Measurements from ENCODE around the gene GYS1.
"Not testable (repeated sequence)": the region's sequence is repeated elsewhere in the genome, so short reads cannot be mapped to it uniquely, and the experiment has no call there.

GYS1 gene

DNA sequence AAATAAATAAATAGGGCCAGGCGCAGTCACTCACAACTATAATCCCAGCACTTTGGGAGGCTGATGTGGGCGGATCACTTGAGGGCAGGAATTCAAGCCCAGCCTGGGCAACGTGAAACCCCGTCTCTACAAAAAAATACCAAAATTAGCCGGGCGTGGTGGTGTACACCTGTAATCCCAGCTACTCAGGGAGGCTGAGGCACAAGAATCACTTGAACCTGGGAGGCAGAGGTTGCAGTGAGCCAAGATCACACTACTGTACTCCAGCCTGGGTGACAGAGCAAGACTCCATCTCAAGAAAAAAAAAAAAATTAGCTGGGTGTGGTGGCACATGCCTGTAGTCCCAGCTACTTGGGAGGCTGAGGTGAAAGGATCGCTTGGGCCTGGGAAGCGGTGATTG, 67.2 kb downstream of the GYS1 start:
- H3K9me3 ChIP-seq (ENCODE audit: control insufficient read depth in 1 of 2, low read length in 2 of 2); H3K4me3 ChIP-seq (ENCODE audit: low read depth in 1 of 2, low read length in 2 of 2); H3K9ac ChIP-seq (ENCODE audit: low read depth in 1 of 2, low read length in 2 of 2); H3K27me3 ChIP-seq (ENCODE audit: control insufficient read depth in 1 of 2, insufficient read depth in 2 of 2, low read length in 2 of 2); H3K4me1 ChIP-seq (ENCODE audit: control insufficient read depth in 1 of 2, insufficient read depth in 2 of 2, low read length in 2 of 2); H3K27ac ChIP-seq (ENCODE audit: low read depth, low read length): not testable (repeated sequence)
- H3K36me3 ChIP-seq (ENCODE audit: control insufficient read depth in 1 of 2, insufficient read depth in 2 of 2, low read length in 2 of 2): peaks cover 11 to 22% of the 10 kb centered on the region in 2 donors

DNA sequence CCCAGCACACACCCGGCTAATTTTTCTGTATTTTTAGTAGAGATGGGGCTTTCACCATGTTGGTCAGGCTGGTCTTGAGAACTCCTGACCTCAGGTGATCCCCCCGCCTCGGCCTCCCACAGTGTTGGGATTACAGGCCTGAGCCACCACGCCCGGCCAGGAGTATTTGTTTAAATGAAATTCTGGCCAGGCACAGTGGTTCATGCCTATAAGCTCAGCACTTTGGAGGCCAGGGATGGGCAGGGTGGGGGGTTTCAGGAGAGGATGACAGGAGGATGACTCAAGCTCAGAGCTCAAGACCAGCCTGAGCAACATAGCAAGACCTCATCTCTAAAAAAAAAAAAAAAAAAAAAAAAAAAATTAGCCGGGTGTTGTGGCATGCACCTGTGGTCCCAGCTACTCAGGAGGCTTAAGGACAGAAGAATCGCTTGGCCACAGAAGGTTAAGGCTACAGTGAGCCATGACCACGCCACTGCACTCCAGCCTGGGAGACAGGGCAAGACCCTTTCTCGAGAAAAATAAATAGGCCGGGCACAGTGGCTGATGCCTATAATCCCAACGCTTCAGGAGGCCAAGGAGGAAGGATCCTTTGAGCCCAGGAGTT, 67.8 kb downstream of the GYS1 start:
- Histone ChIP-seq H3K4me1 (ENCODE audit: control insufficient read depth in 1 of 2, insufficient read depth in 2 of 2, low read length in 2 of 2) (peaks cover 0 to 7% of the 10 kb centered on the region in 2 donors), H3K27me3 (ENCODE audit: control insufficient read depth in 1 of 2, insufficient read depth in 2 of 2, low read length in 2 of 2) (no peaks in the 10 kb centered on the region), H3K9ac (ENCODE audit: low read depth in 1 of 2, low read length in 2 of 2) (no peak overlapping the region), H3K36me3 (ENCODE audit: control insufficient read depth in 1 of 2, insufficient read depth in 2 of 2, low read length in 2 of 2) (peaks cover 11 to 26% of the 10 kb centered on the region in 2 donors), H3K9me3 (ENCODE audit: control insufficient read depth in 1 of 2, low read length in 2 of 2) (no peaks in the 10 kb centered on the region), H3K4me3 (ENCODE audit: low read depth in 1 of 2, low read length in 2 of 2) (no peak overlapping the region), H3K27ac (ENCODE audit: low read depth, low read length) (no peak overlapping the region)

DNA sequence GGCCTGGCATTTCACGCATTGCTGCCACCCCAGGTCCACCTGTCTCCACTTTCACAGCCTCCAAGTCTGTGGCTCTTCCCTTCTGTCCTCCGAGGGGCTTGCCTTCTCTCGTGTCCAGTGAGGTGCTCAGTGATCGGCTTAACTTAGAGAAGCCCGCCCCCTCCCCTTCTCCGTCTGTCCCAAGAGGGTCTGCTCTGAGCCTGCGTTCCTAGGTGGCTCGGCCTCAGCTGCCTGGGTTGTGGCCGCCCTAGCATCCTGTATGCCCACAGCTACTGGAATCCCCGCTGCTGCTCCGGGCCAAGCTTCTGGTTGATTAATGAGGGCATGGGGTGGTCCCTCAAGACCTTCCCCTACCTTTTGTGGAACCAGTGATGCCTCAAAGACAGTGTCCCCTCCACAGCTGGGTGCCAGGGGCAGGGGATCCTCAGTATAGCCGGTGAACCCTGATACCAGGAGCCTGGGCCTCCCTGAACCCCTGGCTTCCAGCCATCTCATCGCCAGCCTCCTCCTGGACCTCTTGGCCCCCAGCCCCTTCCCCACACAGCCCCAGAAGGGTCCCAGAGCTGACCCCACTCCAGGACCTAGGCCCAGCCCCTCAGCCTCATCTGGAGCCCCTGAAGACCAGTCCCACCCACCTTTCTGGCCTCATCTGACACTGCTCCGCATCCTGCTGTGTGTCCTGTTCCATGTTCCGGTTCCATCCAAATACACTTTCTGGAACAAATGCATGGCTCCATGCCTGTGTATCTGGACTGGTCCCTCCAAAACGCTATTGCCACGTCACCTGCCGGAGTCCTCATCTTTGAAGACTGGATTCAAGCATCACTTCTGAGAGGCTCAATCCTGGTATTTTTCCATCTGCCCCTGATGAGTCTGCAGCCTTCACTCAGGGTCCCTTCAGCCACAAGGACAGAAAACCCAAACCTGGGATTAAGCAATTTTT, 70.3 kb downstream of the GYS1 start:
- Histone ChIP-seq H3K4me3 (ENCODE audit: low read depth in 1 of 2, low read length in 2 of 2) (no peak overlapping the region), H3K27ac (ENCODE audit: low read depth, low read length) (no peak overlapping the region), H3K9me3 (ENCODE audit: control insufficient read depth in 1 of 2, low read length in 2 of 2) (no peaks in the 10 kb centered on the region), H3K4me1 (ENCODE audit: control insufficient read depth in 1 of 2, insufficient read depth in 2 of 2, low read length in 2 of 2) (peaks cover 0 to 3% of the 10 kb centered on the region in 2 donors), H3K27me3 (ENCODE audit: control insufficient read depth in 1 of 2, insufficient read depth in 2 of 2, low read length in 2 of 2) (no peaks in the 10 kb centered on the region), H3K36me3 (ENCODE audit: control insufficient read depth in 1 of 2, insufficient read depth in 2 of 2, low read length in 2 of 2) (peaks cover 25 to 49% of the 10 kb centered on the region in 2 donors), H3K9ac (ENCODE audit: low read depth in 1 of 2, low read length in 2 of 2) (no peak overlapping the region)

DNA sequence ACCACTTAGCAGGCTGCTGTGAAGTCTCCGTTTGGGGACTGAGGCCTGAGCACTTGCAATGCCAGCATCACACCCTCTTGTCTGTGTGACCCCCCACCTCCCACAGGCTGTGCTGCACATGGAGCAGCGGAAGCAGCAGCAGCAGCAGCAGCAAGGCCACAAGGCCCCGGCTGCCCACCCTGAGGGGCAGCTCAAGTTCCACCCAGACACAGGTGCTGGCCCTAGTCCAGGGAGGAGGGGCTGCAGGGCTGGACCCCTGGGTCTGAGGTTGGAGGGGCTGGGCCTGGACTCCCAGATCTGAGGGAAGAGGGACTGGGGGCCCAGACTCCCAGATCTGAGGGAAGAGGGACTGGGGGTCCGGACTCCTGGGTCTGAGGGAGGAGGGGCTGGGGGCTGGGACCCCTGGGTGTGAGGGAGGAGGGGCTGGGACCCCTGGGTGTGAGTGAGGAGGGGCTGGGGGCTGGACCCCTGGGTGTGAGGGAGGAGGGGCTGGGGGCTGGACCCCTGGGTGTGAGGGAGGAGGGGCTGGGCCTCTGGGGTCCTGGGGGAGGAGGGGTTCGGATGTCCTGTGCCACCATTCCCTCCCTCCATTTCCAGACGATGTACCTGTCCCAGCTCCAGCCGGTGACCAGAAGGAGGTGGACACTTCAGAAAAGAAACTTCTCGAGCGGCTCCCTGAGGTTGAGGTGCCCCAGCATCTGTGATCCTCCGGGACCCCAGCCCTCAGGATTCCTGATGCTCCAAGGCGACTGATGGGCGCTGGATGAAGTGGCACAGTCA, 71.2 kb downstream of the GYS1 start:
- Histone ChIP-seq H3K27me3 (ENCODE audit: control insufficient read depth in 1 of 2, insufficient read depth in 2 of 2, low read length in 2 of 2) (no peaks in the 10 kb centered on the region), H3K36me3 (ENCODE audit: control insufficient read depth in 1 of 2, insufficient read depth in 2 of 2, low read length in 2 of 2) (peaks cover 26 to 50% of the 10 kb centered on the region in 2 donors), H3K9me3 (ENCODE audit: control insufficient read depth in 1 of 2, low read length in 2 of 2) (no peaks in the 10 kb centered on the region), H3K4me3 (ENCODE audit: low read depth in 1 of 2, low read length in 2 of 2) (no peak overlapping the region), H3K27ac (ENCODE audit: low read depth, low read length) (no peak overlapping the region), H3K9ac (ENCODE audit: low read depth in 1 of 2, low read length in 2 of 2) (no peak overlapping the region), H3K4me1 (ENCODE audit: control insufficient read depth in 1 of 2, insufficient read depth in 2 of 2, low read length in 2 of 2) (peaks cover 0 to 2% of the 10 kb centered on the region in 2 donors)

DNA sequence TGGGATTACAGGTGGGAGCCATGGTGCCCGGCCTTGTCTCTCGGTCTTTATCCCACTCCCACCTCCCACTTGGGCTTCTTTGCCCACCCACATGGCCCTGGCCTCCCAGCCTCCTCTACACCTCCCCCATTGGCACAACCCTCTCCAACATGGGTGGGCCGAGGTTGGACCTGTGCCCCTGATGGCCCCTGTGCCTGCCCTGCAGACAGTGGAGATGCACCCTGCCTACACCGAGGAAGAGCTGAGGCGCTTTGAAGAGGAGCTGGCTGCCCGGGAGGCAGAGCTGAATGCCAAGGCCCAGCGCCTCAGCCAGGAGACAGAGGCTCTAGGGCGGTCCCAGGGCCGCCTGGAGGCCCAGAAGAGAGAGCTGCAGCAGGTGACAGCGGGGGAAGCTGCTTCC, 72.2 kb downstream of the GYS1 start:
- Histone ChIP-seq H3K36me3 (ENCODE audit: control insufficient read depth in 1 of 2, insufficient read depth in 2 of 2, low read length in 2 of 2) (peaks cover 28 to 55% of the 10 kb centered on the region in 2 donors), H3K4me3 (ENCODE audit: low read depth in 1 of 2, low read length in 2 of 2) (no peak overlapping the region), H3K27ac (ENCODE audit: low read depth, low read length) (no peak overlapping the region), H3K9me3 (ENCODE audit: control insufficient read depth in 1 of 2, low read length in 2 of 2) (no peaks in the 10 kb centered on the region), H3K27me3 (ENCODE audit: control insufficient read depth in 1 of 2, insufficient read depth in 2 of 2, low read length in 2 of 2) (no peaks in the 10 kb centered on the region), H3K9ac (ENCODE audit: low read depth in 1 of 2, low read length in 2 of 2) (no peak overlapping the region), H3K4me1 (ENCODE audit: control insufficient read depth in 1 of 2, insufficient read depth in 2 of 2, low read length in 2 of 2) (no peaks in the 10 kb centered on the region)

DNA sequence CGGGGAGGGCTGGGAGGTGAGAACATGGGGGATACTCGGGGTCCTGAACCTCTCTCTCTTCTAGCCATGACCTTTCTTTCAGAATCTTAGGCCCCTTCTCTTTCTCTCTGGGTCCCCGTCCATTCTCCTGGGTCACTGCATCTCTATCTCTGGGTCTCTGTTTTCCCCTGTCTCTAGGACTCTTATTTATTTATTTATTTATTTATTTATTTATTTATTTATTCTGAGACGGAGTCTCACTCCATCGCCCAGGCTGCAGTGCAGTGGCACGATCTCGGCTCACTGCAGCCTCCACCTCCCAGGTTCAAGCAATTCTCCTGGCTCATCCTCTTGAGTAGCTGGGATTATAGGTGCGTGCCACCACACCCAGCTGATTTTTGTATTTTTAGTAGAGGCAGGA, 73.8 kb downstream of the GYS1 start:
- not testable (repeated sequence) for H3K9ac ChIP-seq (ENCODE audit: low read depth in 1 of 2, low read length in 2 of 2); H3K27me3 ChIP-seq (ENCODE audit: control insufficient read depth in 1 of 2, insufficient read depth in 2 of 2, low read length in 2 of 2); H3K9me3 ChIP-seq (ENCODE audit: control insufficient read depth in 1 of 2, low read length in 2 of 2); H3K4me1 ChIP-seq (ENCODE audit: control insufficient read depth in 1 of 2, insufficient read depth in 2 of 2, low read length in 2 of 2); H3K27ac ChIP-seq (ENCODE audit: low read depth, low read length); H3K4me3 ChIP-seq (ENCODE audit: low read depth in 1 of 2, low read length in 2 of 2)
- H3K36me3 ChIP-seq (ENCODE audit: control insufficient read depth in 1 of 2, insufficient read depth in 2 of 2, low read length in 2 of 2): peaks cover 36 to 72% of the 10 kb centered on the region in 2 donors

DNA sequence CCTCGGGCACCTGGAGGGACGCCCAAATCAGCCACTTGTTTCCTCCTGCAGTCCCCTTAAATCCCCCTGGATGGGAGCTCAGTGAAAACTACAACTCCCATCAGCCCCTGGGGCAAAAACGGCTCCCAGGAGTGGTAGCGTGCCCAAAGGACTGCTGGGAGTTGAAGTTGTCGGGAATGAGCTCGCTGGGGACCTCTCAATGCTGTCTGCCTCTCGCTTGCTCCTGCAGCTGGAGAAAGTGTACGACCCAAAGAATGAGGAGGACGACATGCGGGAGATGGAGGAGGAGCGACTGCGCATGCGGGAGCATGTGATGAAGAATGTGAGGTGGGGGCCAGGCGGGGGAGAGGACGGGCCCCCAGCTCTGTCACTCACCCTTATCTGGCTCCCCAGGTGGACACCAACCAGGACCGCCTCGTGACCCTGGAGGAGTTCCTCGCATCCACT, 74.3 kb downstream of the GYS1 start:
- Histone ChIP-seq H3K4me3 (ENCODE audit: low read depth in 1 of 2, low read length in 2 of 2) (no peak overlapping the region), H3K4me1 (ENCODE audit: control insufficient read depth in 1 of 2, insufficient read depth in 2 of 2, low read length in 2 of 2) (no peaks in the 10 kb centered on the region), H3K36me3 (ENCODE audit: control insufficient read depth in 1 of 2, insufficient read depth in 2 of 2, low read length in 2 of 2) (peaks cover 37 to 75% of the 10 kb centered on the region in 2 donors), H3K9me3 (ENCODE audit: control insufficient read depth in 1 of 2, low read length in 2 of 2) (no peaks in the 10 kb centered on the region), H3K27ac (ENCODE audit: low read depth, low read length) (no peak overlapping the region), H3K27me3 (ENCODE audit: control insufficient read depth in 1 of 2, insufficient read depth in 2 of 2, low read length in 2 of 2) (no peaks in the 10 kb centered on the region), H3K9ac (ENCODE audit: low read depth in 1 of 2, low read length in 2 of 2) (no peak overlapping the region)

All from duodenal mucosa (tissue), 2 donors.